Endothelial cell of umbilical vein (primary cell): ENCODE results near the gene CSNK1G1. TPM values are rescaled to one million over a fixed set of nuclear protein-coding genes. Genes with fewer than 3 reads are reported as not detected.
"Not testable (repeated sequence)": the region's sequence is repeated elsewhere in the genome, so short reads cannot be mapped to it uniquely, and the experiment has no call there.

ENCODE experiments used
- BruUV-seq: library from RNA; stranded (reverse); fragments of 400-500 nt; replicated peaks from 2 replicates; lab custom pipeline; 2021; lab: Mats Ljungman, UMichigan
- CTCF ChIA-PET: fragments of 300-600, 350-600 bp; sonication (Branson Sonifier 250); formaldehyde crosslinking; loops from one replicate; lab custom pipeline; 2021; ENCODE audit warnings: antibody characterized with exemption, inconsistent platforms; lab: Charles Lee
- POLR2A ChIA-PET: fragments of 300-600, 350-600 bp; sonication (Branson Sonifier 250); formaldehyde crosslinking; loops from one replicate; lab custom pipeline; 2021; ENCODE audit warnings: antibody characterized with exemption, inconsistent platforms; lab: Charles Lee
- DNase-seq: peaks from one replicate; pipeline ENCODE4 v3.0.0-alpha.2; 2011; ENCODE audit warnings: low read depth, low spot score
- FAIRE-seq: peaks from 2 replicates; lab custom pipeline; 2011; peaks lifted over from hg19 to GRCh38; lab: Jason Lieb, UNC
- H2AFZ ChIP-seq: 2 replicates; pipeline ENCODE4 v1.6.0; 2012; ENCODE audit warnings: low read depth, low read length, control low read depth, inconsistent platforms
- H3K27ac ChIP-seq: 2 replicates; pipeline ENCODE4 v1.5.1; 2011; ENCODE audit warnings: low read depth, mild to moderate bottlenecking, control low read depth, low read length, moderate library complexity; ENCODE audit not compliant: insufficient read depth
- H3K27me3 ChIP-seq, 2 experiments: 2 replicates each; pipeline versions ENCODE4 v1.6.0 to v1.6.1; 2011; ENCODE audit warnings: low read length in 2 of 2, mixed read lengths in 1 of 2; ENCODE audit not compliant: control insufficient read depth in 2 of 2, insufficient read depth in 2 of 2
- H3K36me3 ChIP-seq, 2 experiments: 2 replicates in 1 of 2; 3 replicates in 1 of 2; pipeline ENCODE4 v1.5.1; 2011; ENCODE audit warnings: low read length in 2 of 2, mild to moderate bottlenecking in 1 of 2, moderate library complexity in 1 of 2; ENCODE audit not compliant: control insufficient read depth in 2 of 2, insufficient read depth in 2 of 2; ENCODE audit errors: extremely low read depth in 1 of 2
- H3K4me1 ChIP-seq: 3 replicates; pipeline ENCODE4 v1.5.1; 2011; ENCODE audit warnings: mild to moderate bottlenecking, low read length; ENCODE audit not compliant: control insufficient read depth, insufficient read depth; ENCODE audit errors: extremely low read depth
- H3K4me2 ChIP-seq: 2 replicates; pipeline ENCODE4 v1.6.1; 2011; ENCODE audit warnings: low read length, control low read depth, mixed read lengths; ENCODE audit not compliant: insufficient read depth
- H3K4me3 ChIP-seq, 3 experiments: fragments of 200-600 bp in 1 of 3; sonication (generic), shearing (Covaris generic) in 1 of 3; replicated peaks in 1 of 3; 2 replicates each; pipeline ENCODE4 v1.5.1; 2011 to 2016; ENCODE audit warnings: control low read depth in 3 of 3, low read length in 3 of 3, mild to moderate bottlenecking in 2 of 3, inconsistent platforms in 1 of 3, low read depth in 1 of 3, moderate library complexity in 1 of 3; ENCODE audit not compliant: insufficient read depth in 1 of 3
- H3K79me2 ChIP-seq: 2 replicates; pipeline ENCODE4 v1.6.0; 2012; ENCODE audit warnings: low read length, inconsistent platforms; ENCODE audit not compliant: control insufficient read depth, insufficient read depth
- H3K9ac ChIP-seq: replicated peaks from 2 replicates; pipeline ENCODE3; 2011; ENCODE audit warnings: low read length, control low read depth; ENCODE audit not compliant: insufficient read depth; ENCODE audit errors: extremely low read depth
- H3K9me1 ChIP-seq: replicated peaks from 3 replicates; pipeline ENCODE4 v1.6.0; 2011; ENCODE audit warnings: mild to moderate bottlenecking, low read length; ENCODE audit not compliant: control insufficient read depth, insufficient read depth; ENCODE audit errors: extremely low read depth
- H3K9me3 ChIP-seq: replicated peaks from 2 replicates; pipeline ENCODE4 v1.5.1; 2012; ENCODE audit warnings: low read length, inconsistent platforms; ENCODE audit not compliant: control insufficient read depth, insufficient read depth
- H4K20me1 ChIP-seq: replicated peaks from 2 replicates; pipeline ENCODE3; 2011; ENCODE audit warnings: mild to moderate bottlenecking, low read length; ENCODE audit not compliant: control insufficient read depth, insufficient read depth; ENCODE audit errors: extremely low read depth
- EZH2 ChIP-seq: IDR thresholded peaks from 2 replicates; pipeline ENCODE4 v1.6.1; 2012; ENCODE audit warnings: borderline replicate concordance, low read depth, mild to moderate bottlenecking, moderate library complexity, low read length, inconsistent platforms; ENCODE audit not compliant: severe bottlenecking
- FOS ChIP-seq: IDR thresholded peaks from 2 replicates; pipeline ENCODE4 v1.6.1; 2011; ENCODE audit warnings: mild to moderate bottlenecking, low read length, moderate library complexity, borderline replicate concordance; ENCODE audit not compliant: insufficient read depth
- GATA2 ChIP-seq: IDR thresholded peaks from 2 replicates; pipeline ENCODE4 v1.7.0; 2011; ENCODE audit warnings: low read depth, mild to moderate bottlenecking, moderate library complexity, mixed read lengths, low read length; ENCODE audit not compliant: insufficient read length, insufficient read depth
- JUN ChIP-seq: IDR thresholded peaks from 2 replicates; pipeline ENCODE4 v1.6.1; 2011; ENCODE audit warnings: borderline replicate concordance, low read depth; ENCODE audit not compliant: insufficient read length, insufficient read depth
- MYC ChIP-seq: IDR thresholded peaks from one replicate; pipeline ENCODE4 v1.6.1; 2011; ENCODE audit warnings: mild to moderate bottlenecking, low read depth, low read length
- POLR2A ChIP-seq: IDR thresholded peaks from 2 replicates; pipeline ENCODE4 v1.6.1; 2012; ENCODE audit warnings: low read depth, mild to moderate bottlenecking, control low read depth, low read length
- POLR2AphosphoS5 ChIP-seq: IDR thresholded peaks from 2 replicates; pipeline ENCODE4 v1.6.1; 2012; ENCODE audit warnings: low read depth, mild to moderate bottlenecking, control low read depth, low read length, moderate library complexity; ENCODE audit not compliant: insufficient read depth
- dilution Hi-C: fragments of 300-500 bp; cut with MboI; formaldehyde crosslinking; loops from one replicate; pipeline ENCODE4 v1.15.0; 2019; ENCODE audit warnings: low sequenced_read_pairs; ENCODE audit not compliant: extremely low pct_ligation_motif_present
- intact Hi-C: fragments of 100-400 bp; cut with micrococcal nuclease; formaldehyde crosslinking; loops from one replicate; pipeline ENCODE4 v1.10.0; 2022
- polyA plus RNA-seq, 4 experiments: library from polyadenylated mRNA; depleted of rRNA in 3 of 4; stranded (reverse) in 3 of 4; unstranded in 1 of 4; fragments of >200 nt; gene quantifications; 2 replicates each; pipeline versions ENCODE4 v1.2.1 to v1.2.3, GENCODE V29; 2011 to 2012; ENCODE audit warnings: missing spikeins in 1 of 4
- total RNA-seq: library from RNA; stranded (reverse); gene quantifications from 2 replicates; pipeline ENCODE4 v1.2.3, GENCODE V29; 2021
- TF ChIP-seq, protein P1 (sequence below), 2 donors: IDR thresholded peaks; 1 replicate in 1 of 2; 2 replicates in 1 of 2; pipeline ENCODE4 v1.5.1; 2011; ENCODE audit warnings: low read length in 2 of 2, mild to moderate bottlenecking in 2 of 2, moderate library complexity in 2 of 2, control low read depth in 1 of 2, inconsistent platforms in 1 of 2, low read depth in 1 of 2; ENCODE audit not compliant: insufficient read depth in 1 of 2; ENCODE audit errors: extremely low read depth in 1 of 2
- TF ChIP-seq, protein P2 (sequence below): IDR thresholded peaks from 2 replicates; pipeline ENCODE4 v1.6.1; 2011; ENCODE audit not compliant: insufficient read depth, insufficient read length

Gene CSNK1G1
- total and polyA plus RNA-seq, 2 donors (not counting 3 experiments of a cell fraction or from before 2014, with no cell fraction given), result 9.0 to 31.7 TPM

DNA sequence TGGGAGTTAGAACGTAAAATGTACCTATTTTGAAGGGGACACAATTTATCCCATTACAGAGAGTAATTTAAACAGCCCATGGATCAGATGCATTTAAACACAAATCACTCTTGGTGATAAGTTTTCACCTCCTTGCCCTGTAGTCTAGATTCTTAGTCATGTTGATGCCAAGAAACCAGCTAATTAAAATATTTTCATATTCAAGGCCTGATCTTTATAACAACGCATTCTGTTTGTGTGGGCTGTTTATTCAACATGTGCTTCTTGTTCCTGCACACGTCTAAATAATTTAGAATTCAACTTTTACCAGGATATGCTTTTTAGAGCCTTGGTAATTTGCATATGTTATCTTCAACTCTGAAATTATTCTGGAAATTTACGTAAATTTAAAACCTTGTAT is 234.4 kb downstream of the CSNK1G1 start:
- Histone ChIP-seq H3K9me3 (no peaks in the 10 kb centered on the region), H3K4me2 (no peak overlapping the region), H3K27me3 (no peaks in the 10 kb centered on the region), H3K9ac (no peak overlapping the region), H3K4me3 (no peak overlapping the region), H2AFZ (no peak overlapping the region), H3K36me3 (peaks cover 18 to 21% of the 10 kb centered on the region in 2 experiments), H4K20me1 (no peaks in the 10 kb centered on the region), H3K27ac (no peak overlapping the region), H3K79me2 (no peaks in the 10 kb centered on the region), H3K9me1 (no peaks in the 10 kb centered on the region), H3K4me1 (no peaks in the 10 kb centered on the region)
- DNase-seq (no peak), FAIRE-seq (no peak)
- BruUV-seq, result no TSS peak
- TF ChIP-seq, protein P1, sequence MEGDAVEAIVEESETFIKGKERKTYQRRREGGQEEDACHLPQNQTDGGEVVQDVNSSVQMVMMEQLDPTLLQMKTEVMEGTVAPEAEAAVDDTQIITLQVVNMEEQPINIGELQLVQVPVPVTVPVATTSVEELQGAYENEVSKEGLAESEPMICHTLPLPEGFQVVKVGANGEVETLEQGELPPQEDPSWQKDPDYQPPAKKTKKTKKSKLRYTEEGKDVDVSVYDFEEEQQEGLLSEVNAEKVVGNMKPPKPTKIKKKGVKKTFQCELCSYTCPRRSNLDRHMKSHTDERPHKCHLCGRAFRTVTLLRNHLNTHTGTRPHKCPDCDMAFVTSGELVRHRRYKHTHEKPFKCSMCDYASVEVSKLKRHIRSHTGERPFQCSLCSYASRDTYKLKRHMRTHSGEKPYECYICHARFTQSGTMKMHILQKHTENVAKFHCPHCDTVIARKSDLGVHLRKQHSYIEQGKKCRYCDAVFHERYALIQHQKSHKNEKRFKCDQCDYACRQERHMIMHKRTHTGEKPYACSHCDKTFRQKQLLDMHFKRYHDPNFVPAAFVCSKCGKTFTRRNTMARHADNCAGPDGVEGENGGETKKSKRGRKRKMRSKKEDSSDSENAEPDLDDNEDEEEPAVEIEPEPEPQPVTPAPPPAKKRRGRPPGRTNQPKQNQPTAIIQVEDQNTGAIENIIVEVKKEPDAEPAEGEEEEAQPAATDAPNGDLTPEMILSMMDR (IDR thresholded peaks at IDR 0.05; ENCODE audit: extremely low read depth in 1 of 2, insufficient read depth in 1 of 2, low read depth in 1 of 2, low read length in 2 of 2), result no peak
- TF ChIP-seq FOS, result no peak
- no peak for TF ChIP-seq POLR2A
- TF ChIP-seq EZH2, result no peak
- TF ChIP-seq JUN, result no peak
- no peak for TF ChIP-seq MYC
- TF ChIP-seq, protein P2, sequence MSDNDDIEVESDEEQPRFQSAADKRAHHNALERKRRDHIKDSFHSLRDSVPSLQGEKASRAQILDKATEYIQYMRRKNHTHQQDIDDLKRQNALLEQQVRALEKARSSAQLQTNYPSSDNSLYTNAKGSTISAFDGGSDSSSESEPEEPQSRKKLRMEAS, result no peak
- no peak for TF ChIP-seq POLR2AphosphoS5
- no peak for TF ChIP-seq GATA2
- dilution Hi-C loops, result no loop called here
- intact Hi-C loops, result no loop called here
- ChIA-PET CTCF (no interaction called here), POLR2A (no interaction called here)

DNA sequence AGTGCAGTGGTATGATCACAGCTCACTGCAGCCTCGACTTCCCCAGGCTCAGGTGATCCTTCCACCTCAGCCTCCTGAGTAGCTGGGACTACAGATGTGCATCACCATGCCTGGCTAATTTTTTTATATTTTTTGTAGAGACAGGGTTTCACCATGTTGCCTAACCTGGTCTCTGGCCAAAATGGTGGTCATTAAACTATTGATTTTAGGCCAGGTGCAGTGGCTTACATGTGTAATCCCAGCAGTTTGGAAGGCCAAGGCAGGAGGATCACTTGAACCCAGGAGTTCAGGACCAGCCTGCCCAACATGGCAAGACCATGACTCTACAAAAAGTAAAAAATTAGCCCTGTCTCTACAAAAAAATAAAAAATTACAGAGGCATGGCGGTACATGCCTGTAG is 235.7 kb downstream of the CSNK1G1 start:
- H3K4me1 ChIP-seq, H3K9ac ChIP-seq, H3K4me3 ChIP-seq, dilution Hi-C loops, H3K27ac ChIP-seq, H3K27me3 ChIP-seq, H2AFZ ChIP-seq, H3K4me2 ChIP-seq, DNase-seq, H3K9me3 ChIP-seq, POLR2A ChIA-PET, CTCF ChIA-PET, H4K20me1 ChIP-seq, FAIRE-seq, BruUV-seq, intact Hi-C loops, H3K79me2 ChIP-seq, H3K9me1 ChIP-seq: not testable (repeated sequence)
- peaks cover 16 to 26% of the 10 kb centered on the region in 2 experiments for H3K36me3 ChIP-seq
